ENCODE data around the gene KDM2A. TPM values are rescaled to one million over a fixed set of nuclear protein-coding genes. Genes with fewer than 3 reads are reported as not detected.

Gene KDM2A
- total and polyA plus RNA-seq, 2 of the 13 experiments (the other 11 are each of a cell fraction or from before 2014, with no cell fraction given) = 31.3 to 31.4 TPM

DNA sequence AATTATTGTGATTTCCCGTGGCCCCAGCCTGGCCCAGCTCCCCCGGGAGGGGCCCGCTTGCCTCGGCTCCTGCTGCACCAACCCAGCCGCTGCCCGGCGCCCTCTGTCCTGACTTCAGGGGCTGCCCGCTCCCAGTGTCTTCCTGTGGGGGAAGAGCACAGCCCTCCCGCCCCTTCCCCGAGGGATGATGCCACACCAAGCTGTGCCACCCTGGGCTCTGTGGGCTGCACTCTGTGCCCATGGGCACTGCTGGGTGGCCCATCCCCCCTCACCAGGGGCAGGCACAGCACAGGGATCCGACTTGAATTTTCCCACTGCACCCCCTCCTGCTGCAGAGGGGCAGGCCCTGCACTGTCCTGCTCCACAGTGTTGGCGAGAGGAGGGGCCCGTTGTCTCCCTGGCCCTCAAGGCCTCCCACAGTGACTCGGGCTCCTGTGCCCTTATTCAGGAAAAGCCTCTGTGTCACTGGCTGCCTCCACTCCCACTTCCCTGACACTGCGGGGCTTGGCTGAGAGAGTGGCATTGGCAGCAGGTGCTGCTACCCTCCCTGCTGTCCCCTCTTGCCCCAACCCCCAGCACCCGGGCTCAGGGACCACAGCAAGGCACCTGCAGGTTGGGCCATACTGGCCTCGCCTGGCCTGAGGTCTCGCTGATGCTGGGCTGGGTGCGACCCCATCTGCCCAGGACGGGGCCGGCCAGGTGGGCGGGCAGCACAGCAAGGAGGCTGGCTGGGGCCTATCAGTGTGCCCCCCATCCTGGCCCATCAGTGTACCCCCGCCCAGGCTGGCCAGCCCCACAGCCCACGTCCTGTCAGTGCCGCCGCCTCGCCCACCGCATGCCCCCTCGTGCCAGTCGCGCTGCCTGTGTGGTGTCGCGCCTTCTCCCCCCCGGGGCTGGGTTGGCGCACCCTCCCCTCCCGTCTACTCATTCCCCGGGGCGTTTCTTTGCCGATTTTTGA, 166.8 kb downstream of the KDM2A start:
- peak; percentile 86 for TF ChIP-seq HNRNPL (IDR thresholded peaks at IDR 0.05; ENCODE audit: low read depth, low read length)
- no peak for TF ChIP-seq RNF2 (conservative IDR thresholded peaks at IDR 0.05; ENCODE audit: low read depth)
- TF ChIP-seq ARHGAP35 (CRISPR knock-in tag; IDR thresholded peaks at IDR 0.05; ENCODE audit: borderline replicate concordance) = no peak
- no peak for TF ChIP-seq CERS6 (CRISPR knock-in tag; IDR thresholded peaks at IDR 0.05)
- TF ChIP-seq, protein P1, sequence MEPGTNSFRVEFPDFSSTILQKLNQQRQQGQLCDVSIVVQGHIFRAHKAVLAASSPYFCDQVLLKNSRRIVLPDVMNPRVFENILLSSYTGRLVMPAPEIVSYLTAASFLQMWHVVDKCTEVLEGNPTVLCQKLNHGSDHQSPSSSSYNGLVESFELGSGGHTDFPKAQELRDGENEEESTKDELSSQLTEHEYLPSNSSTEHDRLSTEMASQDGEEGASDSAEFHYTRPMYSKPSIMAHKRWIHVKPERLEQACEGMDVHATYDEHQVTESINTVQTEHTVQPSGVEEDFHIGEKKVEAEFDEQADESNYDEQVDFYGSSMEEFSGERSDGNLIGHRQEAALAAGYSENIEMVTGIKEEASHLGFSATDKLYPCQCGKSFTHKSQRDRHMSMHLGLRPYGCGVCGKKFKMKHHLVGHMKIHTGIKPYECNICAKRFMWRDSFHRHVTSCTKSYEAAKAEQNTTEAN (CRISPR knock-in tag; conservative IDR thresholded peaks at IDR 0.05) = no peak
- peak; percentile 73 for TF ChIP-seq AGO2 (optimal IDR thresholded peaks at IDR 0.05; ENCODE audit: low read depth, low read length)
- TF ChIP-seq ZFYVE20 (CRISPR knock-in tag; IDR thresholded peaks at IDR 0.05; ENCODE audit: borderline replicate concordance, low read depth) = no peak

More for the DNA sequence above, 166.8 kb downstream of the KDM2A start:
- H3K4me1 ChIP-seq (ENCODE audit: insufficient read depth, low read length) = peaks cover 29% of the 10 kb centered on the region
- FAIRE-seq = no peak
- H3K36me3 ChIP-seq (replicated peaks in 1 of 2; ENCODE audit: control insufficient read depth in 1 of 2, insufficient read depth in 2 of 2, low read length in 2 of 2) = peaks cover 25 to 52% of the 10 kb centered on the region in 2 experiments; a peak in 4 of 5 replicates
- H3K4me3 ChIP-seq (replicated peaks in 1 of 3; ENCODE audit: insufficient read depth in 1 of 3, low read depth in 2 of 3, low read length in 3 of 3) = no peak overlapping the region
- H3K27ac ChIP-seq (ENCODE audit: extremely low read length, insufficient read depth, low read length) = peak overlapping the region; percentile 100
- CTCF ChIA-PET (ENCODE audit: low intra/inter-chr PET ratio, low total read pairs) = no interaction called here
- no peak overlapping the region for H2AFZ ChIP-seq (ENCODE audit: low read length)
- H3K9ac ChIP-seq (ENCODE audit: insufficient read depth, low read depth, low read length) = no peak overlapping the region
- no TSS peak for BruUV-seq (replicated peaks)
- peaks cover 12% of the 10 kb centered on the region for H3K79me2 ChIP-seq (ENCODE audit: insufficient read depth, low read length)
- POLR2A ChIA-PET = no interaction called here
- H4K20me1 ChIP-seq (ENCODE audit: insufficient read depth, low read length) = no peaks in the 10 kb centered on the region
- no peaks in the 10 kb centered on the region for H3K9me3 ChIP-seq (ENCODE audit: low read length)
- DNase-seq (ENCODE audit: low spot score) = no peak
- no peak for ATAC-seq
- in situ Hi-C loops (cut with HindIII; ENCODE audit: extremely low pct_ligation_motif_present, low pct_unique_long_range_greater_than_20kb) = no loop called here
- H3K27me3 ChIP-seq (ENCODE audit: control insufficient read depth in 1 of 2, insufficient read depth in 2 of 2, low read length in 2 of 2) = no peaks in the 10 kb centered on the region
- intact Hi-C loops (cut with micrococcal nuclease; ENCODE audit: unreplicated experiment) = no loop called here
- H3K4me2 ChIP-seq (ENCODE audit: low read depth, low read length) = no peak overlapping the region
- 99% methylated on average over 30 of the region's 39 CpGs for WGBS (ENCODE audit: low lambda C conversion rate)
